T-cell (primary cell): ENCODE measurements around the gene INO80D. TPM values are rescaled to one million over a fixed set of nuclear protein-coding genes. Genes with fewer than 3 reads are reported as not detected.
"Not testable (repeated sequence)": the region's sequence is repeated elsewhere in the genome, so short reads cannot be mapped to it uniquely, and the experiment has no call there.

ENCODE experiments used
- ATAC-seq, 4 experiments: fragments of 200-7000 bp in 3 of 4; fragments of 150-1000 bp in 1 of 4; cut with Tn5 transposase; replicated peaks in 1 of 4; 1 replicate in 3 of 4; 2 replicates in 1 of 4; pipeline ENCODE4 v1.10.0; 2021; ENCODE audit warnings: moderate library complexity in 3 of 4, mild to moderate bottlenecking in 2 of 4, moderate number of reproducible peaks in 1 of 4
- CTCF ChIA-PET, 2 donors: fragments of 300-600 bp; sonication (Branson Sonifier 250); formaldehyde crosslinking; loops; one replicate each; lab custom pipeline; 2022; ENCODE audit warnings: antibody characterized with exemption in 2 of 2; lab: Charles Lee
- POLR2A ChIA-PET, 2 donors: fragments of 300-600 bp; sonication (Branson Sonifier 250); formaldehyde crosslinking; loops; one replicate each; lab custom pipeline; 2022; ENCODE audit warnings: antibody characterized with exemption in 2 of 2; lab: Charles Lee
- DNase-seq, 35 experiments: peaks; one replicate each; pipeline versions ENCODE4 v3.0.0 to v3.0.0-alpha.2; 2013 to 2023
- H3K27ac ChIP-seq: one replicate; pipeline ENCODE4 v1.5.1; 2013; ENCODE audit warnings: low read length
- H3K27me3 ChIP-seq, 2 experiments: replicated peaks in 1 of 2; 1 replicate in 1 of 2; 2 replicates in 1 of 2; pipeline versions ENCODE4 v1.6.1 to v1.7.0; 2013; ENCODE audit warnings: low read length in 1 of 2, mixed read lengths in 1 of 2; ENCODE audit not compliant: control insufficient read depth in 2 of 2, insufficient read depth in 2 of 2; ENCODE audit errors: extremely low read depth in 1 of 2
- H3K36me3 ChIP-seq, 2 donors: 1 replicate in 1 of 2; 2 replicates in 1 of 2; pipeline versions ENCODE4 v1.6.1 to v1.7.0; 2013; ENCODE audit warnings: low read length in 1 of 2; ENCODE audit not compliant: control insufficient read depth in 2 of 2, insufficient read depth in 1 of 2; ENCODE audit errors: extremely low read depth in 1 of 2
- H3K4me1 ChIP-seq, 2 experiments: 1 replicate in 1 of 2; 2 replicates in 1 of 2; pipeline versions ENCODE4 v1.6.1 to v1.7.0; 2013; ENCODE audit warnings: low read length in 2 of 2, mixed read lengths in 1 of 2; ENCODE audit not compliant: insufficient read depth in 2 of 2, control insufficient read depth in 1 of 2; ENCODE audit errors: extremely low read depth in 1 of 2
- H3K4me3 ChIP-seq, 2 donors: 1 replicate in 1 of 2; 2 replicates in 1 of 2; pipeline versions ENCODE4 v1.5.1 to v1.7.0; 2013; ENCODE audit warnings: mild to moderate bottlenecking in 2 of 2, low read length in 1 of 2, moderate library complexity in 1 of 2; ENCODE audit not compliant: control insufficient read depth in 1 of 2; ENCODE audit errors: extremely low read depth in 1 of 2
- H3K9me3 ChIP-seq: 2 replicates; pipeline ENCODE4 v1.7.0; 2013
- H3K27ac Mint-ChIP-seq, 2 donors: one replicate each; pipeline ENCODE4 v1.8.0; 2020 to 2021; ENCODE audit warnings: mild to moderate bottlenecking in 2 of 2, mixed read lengths in 2 of 2
- H3K27me3 Mint-ChIP-seq, 2 donors: one replicate each; pipeline ENCODE4 v1.8.0; 2021 to 2022; ENCODE audit warnings: mixed read lengths in 2 of 2
- H3K36me3 Mint-ChIP-seq: one replicate; pipeline ENCODE4 v1.8.0; 2021; ENCODE audit warnings: mixed read lengths
- H3K4me1 Mint-ChIP-seq, 3 donors: one replicate each; pipeline ENCODE4 v1.8.0; 2020 to 2022; ENCODE audit warnings: mixed read lengths in 3 of 3, mild to moderate bottlenecking in 1 of 3
- H3K4me3 Mint-ChIP-seq, 3 donors: one replicate each; pipeline ENCODE4 v1.8.0; 2020 to 2022; ENCODE audit warnings: mild to moderate bottlenecking in 3 of 3, mixed read lengths in 3 of 3, moderate library complexity in 3 of 3
- H3K9me3 Mint-ChIP-seq, 3 donors: one replicate each; pipeline ENCODE4 v1.8.0; 2020 to 2022; ENCODE audit warnings: mixed read lengths in 3 of 3
- WGBS: methylation state at CpG from one replicate; pipeline ENCODE4 v1.1.5; 2013; ENCODE audit warnings: missing lambda C conversion rate; ENCODE audit not compliant: insufficient coverage; 5-methylcytosine and 5-hydroxymethylcytosine counted together
- total RNA-seq, 35 experiments: library from RNA in 6 of 35; stranded (reverse) in 6 of 35; fragments of 120-200 nt in 1 of 35; gene quantifications; one replicate each; pipeline versions ENCODE4 v1.2.1 to v1.2.4 and lab custom pipeline; 2013 to 2026

Gene INO80D
- total RNA-seq, 5 donors from 2014 or later (not counting 1 experiment from before 2014, with no cell fraction given) = 34.2 to 49.8 (median 41.9) TPM

GRCh38 chr2:205988681-205989080 is 97.3 kb downstream of the INO80D start:
- ATAC-seq, H3K36me3 ChIP-seq, H3K4me1 ChIP-seq, H3K27ac ChIP-seq, H3K27me3 ChIP-seq, H3K27ac Mint-ChIP-seq, H3K9me3 ChIP-seq, CTCF ChIA-PET, H3K4me3 Mint-ChIP-seq, H3K4me3 ChIP-seq, H3K9me3 Mint-ChIP-seq, H3K27me3 Mint-ChIP-seq, DNase-seq, H3K4me1 Mint-ChIP-seq: not testable (repeated sequence)
- peaks cover 18% of the 10 kb centered on the region for H3K36me3 Mint-ChIP-seq
- POLR2A ChIA-PET = interaction anchor here in 1 of 2 donors (0.6 kb wide), 1 partner anchor 24 kb away, joined by 3 read pairs; no protein-coding TSS in a partner anchor
- whole genome bisulfite sequencing = 86% methylated on average over 1 of the region's 1 CpG

DNA sequence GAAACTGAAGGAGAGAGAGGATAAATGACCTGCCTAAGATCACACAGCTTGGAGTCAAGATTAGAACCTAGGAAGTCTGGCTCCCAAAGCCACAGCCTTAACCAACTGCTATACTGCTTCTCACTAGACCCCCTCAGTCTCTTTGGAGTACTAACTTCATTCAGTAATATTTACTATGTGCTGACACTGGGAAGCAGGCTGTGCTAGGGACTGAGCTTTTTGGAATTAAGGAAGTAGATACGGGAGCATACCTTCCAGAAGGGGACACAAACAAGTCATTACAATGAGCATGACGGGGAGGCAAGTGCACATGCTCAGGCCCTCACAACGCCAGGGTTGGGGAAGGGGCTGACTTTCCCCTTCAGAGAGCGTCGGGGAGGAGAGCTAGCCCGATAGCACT is 97.7 kb downstream of the INO80D start:
- WGBS = 100% methylated on average over 1 of the region's 6 CpGs
- Mint-ChIP-seq H3K36me3 (peaks cover 15% of the 10 kb centered on the region), H3K27me3 (no peaks in the 10 kb centered on the region), H3K9me3 (no peaks in the 10 kb centered on the region), H3K27ac (no peak overlapping the region), H3K4me3 (no peak overlapping the region), H3K4me1 (peaks cover 0 to 2% (median 0%) of the 10 kb centered on the region in 3 donors)
- H3K27me3 ChIP-seq = no peaks in the 10 kb centered on the region
- DNase-seq = no peak
- H3K27ac ChIP-seq = no peak overlapping the region
- no peak overlapping the region for H3K4me3 ChIP-seq
- H3K9me3 ChIP-seq = no peaks in the 10 kb centered on the region
- CTCF ChIA-PET = no interaction called here
- no peaks in the 10 kb centered on the region for H3K4me1 ChIP-seq
- ATAC-seq = no peak
- peaks cover 0 to 7% of the 10 kb centered on the region in 2 donors for H3K36me3 ChIP-seq
- POLR2A ChIA-PET = no interaction called here

- H3K27ac Mint-ChIP-seq, H3K4me1 Mint-ChIP-seq, ATAC-seq, H3K27me3 ChIP-seq, H3K27me3 Mint-ChIP-seq, H3K4me1 ChIP-seq, POLR2A ChIA-PET, H3K9me3 ChIP-seq, H3K36me3 Mint-ChIP-seq, H3K36me3 ChIP-seq, DNase-seq, H3K9me3 Mint-ChIP-seq, H3K4me3 Mint-ChIP-seq, H3K27ac ChIP-seq, H3K4me3 ChIP-seq: not testable (repeated sequence)
- 100% methylated on average over 4 of the region's 9 CpGs for WGBS
- CTCF ChIA-PET = interaction anchor here in 1 of 2 donors (0.6 kb wide), 1 partner anchor 60 kb away, joined by 3 read pairs; no protein-coding TSS in a partner anchor
These were observed 99.6 kb downstream of the INO80D start for GRCh38 chr2:205986334-205986733.

DNA sequence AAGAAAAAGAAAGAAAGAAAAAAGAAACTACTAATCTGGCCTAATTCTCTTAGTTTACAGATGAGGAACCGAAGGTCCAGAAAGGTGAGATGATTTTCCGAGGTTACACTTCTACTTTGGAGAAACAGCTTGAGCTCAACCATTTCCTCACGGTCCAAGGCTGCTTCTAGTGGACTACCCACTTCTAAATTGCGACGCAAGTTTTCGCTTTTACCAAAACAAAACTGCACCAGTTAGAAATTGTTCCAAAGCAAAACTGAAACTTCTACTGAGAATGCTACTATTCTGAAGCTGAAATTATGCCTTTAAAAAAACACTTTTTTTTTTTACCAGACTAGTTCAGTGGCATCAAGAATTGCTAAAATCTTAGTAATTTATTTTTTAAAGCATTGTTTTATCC is 101.6 kb downstream of the INO80D start:
- Mint-ChIP-seq H3K4me3 (no peak overlapping the region), H3K4me1 (peaks cover 0 to 2% (median 0%) of the 10 kb centered on the region in 3 donors), H3K36me3 (no peaks in the 10 kb centered on the region), H3K27ac (no peak overlapping the region), H3K9me3 (no peaks in the 10 kb centered on the region), H3K27me3 (no peaks in the 10 kb centered on the region)
- ATAC-seq (no peak), DNase-seq (no peak)
- H3K4me3 ChIP-seq = no peak overlapping the region
- no peak overlapping the region for H3K27ac ChIP-seq
- 37% methylated on average over 4 of the region's 6 CpGs for WGBS
- H3K27me3 ChIP-seq = no peaks in the 10 kb centered on the region
- H3K9me3 ChIP-seq = no peaks in the 10 kb centered on the region
- no peaks in the 10 kb centered on the region for H3K4me1 ChIP-seq
- H3K36me3 ChIP-seq = no peaks in the 10 kb centered on the region
- POLR2A ChIA-PET = no interaction called here
- CTCF ChIA-PET = interaction anchor here in 1 of 2 donors (0.6 kb wide), 1 partner anchor 100 kb away, joined by 4 read pairs; no protein-coding TSS in a partner anchor

DNA sequence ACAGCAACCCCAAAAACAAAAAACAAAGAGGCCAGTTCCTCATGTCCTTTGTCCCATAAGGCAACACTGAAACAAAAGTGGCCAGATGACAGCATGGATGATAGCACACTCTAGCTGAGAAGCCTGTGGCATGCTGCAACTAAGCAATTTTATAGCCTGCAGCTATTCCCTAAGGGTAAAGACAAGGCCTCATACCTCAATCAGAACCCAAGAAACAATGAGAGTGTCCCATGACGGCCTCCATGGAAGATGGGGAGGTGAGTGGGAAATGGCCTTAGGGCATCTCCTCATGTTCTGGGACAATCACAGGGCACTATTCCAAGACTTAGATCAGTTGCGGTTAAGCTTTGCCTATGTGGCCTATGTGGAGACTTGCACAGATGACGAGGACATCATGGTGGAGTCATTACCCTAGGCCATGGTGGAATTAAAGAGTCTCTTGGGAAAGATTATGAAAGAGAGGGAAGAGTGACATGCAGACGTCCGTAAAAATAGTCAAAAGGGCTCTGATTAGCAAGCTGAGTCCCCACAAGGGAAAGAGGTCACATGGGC is 103.1 kb downstream of the INO80D start:
- 93% methylated on average over 3 of the region's 5 CpGs for WGBS
- no peak for ATAC-seq
- Histone ChIP-seq H3K4me3 (no peak overlapping the region), H3K9me3 (no peaks in the 10 kb centered on the region), H3K27ac (no peak overlapping the region), H3K4me1 (no peaks in the 10 kb centered on the region), H3K36me3 (no peaks in the 10 kb centered on the region), H3K27me3 (no peaks in the 10 kb centered on the region)
- CTCF ChIA-PET = no interaction called here
- POLR2A ChIA-PET = no interaction called here
- DNase-seq = no peak
- H3K9me3 Mint-ChIP-seq = no peaks in the 10 kb centered on the region
- H3K36me3 Mint-ChIP-seq = no peaks in the 10 kb centered on the region
- no peak overlapping the region for H3K27ac Mint-ChIP-seq
- no peak overlapping the region for H3K4me3 Mint-ChIP-seq
- H3K27me3 Mint-ChIP-seq = peaks cover 0 to 2% of the 10 kb centered on the region in 2 donors
- H3K4me1 Mint-ChIP-seq = peaks cover 0 to 2% (median 0%) of the 10 kb centered on the region in 3 donors

DNA sequence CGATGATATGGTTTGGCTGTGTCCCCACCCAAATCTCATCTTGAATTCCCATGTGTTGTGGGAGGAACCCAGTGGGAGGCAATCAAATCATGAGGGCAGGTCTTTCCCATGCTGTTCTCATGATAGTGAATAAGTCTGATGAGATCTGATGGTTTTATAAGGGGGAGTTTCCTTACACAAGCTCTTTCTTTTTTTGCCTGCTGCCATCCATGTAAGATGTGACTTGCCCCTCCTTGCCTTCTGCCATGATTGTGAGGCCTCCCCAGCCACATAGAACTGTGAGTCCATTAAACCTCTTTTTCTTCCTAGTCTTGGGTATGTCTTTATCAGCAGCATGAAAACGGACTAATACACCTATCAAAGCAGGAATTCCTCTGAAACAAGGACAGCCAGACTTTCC is 107.2 kb downstream of the INO80D start:
- WGBS = 80% methylated on average over 1 of the region's 2 CpGs
- H3K27ac ChIP-seq, H3K4me3 ChIP-seq, ATAC-seq, CTCF ChIA-PET, POLR2A ChIA-PET, H3K4me3 Mint-ChIP-seq, H3K36me3 ChIP-seq, H3K9me3 ChIP-seq, H3K4me1 ChIP-seq, H3K9me3 Mint-ChIP-seq, H3K4me1 Mint-ChIP-seq, DNase-seq, H3K36me3 Mint-ChIP-seq, H3K27me3 Mint-ChIP-seq, H3K27me3 ChIP-seq, H3K27ac Mint-ChIP-seq: not testable (repeated sequence)
